ENCODE measurements around the gene NSMCE1. TPM values are rescaled to one million over a fixed set of nuclear protein-coding genes. Genes with fewer than 3 reads are reported as not detected.

Gene NSMCE1
- total RNA-seq, 1 experiment from 2014 or later, result 45.7 TPM

DNA sequence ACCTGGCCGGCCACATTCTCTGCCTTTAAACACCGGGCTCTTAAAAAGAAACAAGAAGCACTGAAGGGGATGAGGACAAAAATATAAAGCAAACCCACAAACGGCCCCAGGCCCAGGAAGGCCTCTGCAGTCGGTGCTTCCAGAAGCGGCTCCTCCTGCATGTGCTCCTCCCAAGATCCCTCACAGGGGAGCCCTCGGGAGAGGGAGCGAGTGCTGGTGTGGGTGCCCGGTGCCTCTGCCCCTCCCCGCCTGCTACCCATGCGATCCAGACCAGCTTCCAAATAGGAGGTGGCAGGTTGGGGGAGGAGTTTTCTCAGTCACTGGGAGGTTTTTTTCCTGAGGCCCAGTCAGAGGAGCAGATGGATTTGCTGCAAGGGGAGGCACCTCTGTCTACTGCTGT lies 49.4 kb downstream of the NSMCE1 start:
- ChIA-PET CTCF (no interaction called here), POLR2A (ENCODE audit: low non-redundant PET) (interaction anchor here (0.7 kb wide), 1 partner anchor 1756 kb away, joined by 3 read pairs; no protein-coding TSS in a partner anchor)
- DNase-seq (ENCODE audit: low spot score), result no peak
- no peak for TF ChIP-seq CTCF (conservative IDR thresholded peaks at IDR 0.05; ENCODE audit: low read depth, low read length)
- no peak for TF ChIP-seq EZH2 (IDR thresholded peaks at IDR 0.05; ENCODE audit: borderline replicate concordance, low read depth, low read length, poor library complexity, severe bottlenecking)
- no peak overlapping the region for H3K4me3 ChIP-seq (ENCODE audit: low read depth, low read length, poor library complexity, severe bottlenecking)
- intact Hi-C loops (cut with micrococcal nuclease; ENCODE audit: unreplicated experiment), result no loop called here
- no peaks in the 10 kb centered on the region for H3K36me3 ChIP-seq (ENCODE audit: insufficient read depth, low read length, poor library complexity, severe bottlenecking)
- H3K9me3 ChIP-seq (ENCODE audit: low read depth, low read length, poor library complexity, severe bottlenecking), result no peaks in the 10 kb centered on the region
- BruUV-seq (replicated peaks), result no TSS peak
- H3K27me3 ChIP-seq (replicated peaks; ENCODE audit: insufficient read depth, low read depth, low read length, poor library complexity), result no peaks in the 10 kb centered on the region
- no peak overlapping the region for H3K27ac ChIP-seq (ENCODE audit: low read depth, low read length, poor library complexity, severe bottlenecking)
- H3K4me1 ChIP-seq (ENCODE audit: insufficient read depth, low read length, poor library complexity, severe bottlenecking), result no peaks in the 10 kb centered on the region

DNA sequence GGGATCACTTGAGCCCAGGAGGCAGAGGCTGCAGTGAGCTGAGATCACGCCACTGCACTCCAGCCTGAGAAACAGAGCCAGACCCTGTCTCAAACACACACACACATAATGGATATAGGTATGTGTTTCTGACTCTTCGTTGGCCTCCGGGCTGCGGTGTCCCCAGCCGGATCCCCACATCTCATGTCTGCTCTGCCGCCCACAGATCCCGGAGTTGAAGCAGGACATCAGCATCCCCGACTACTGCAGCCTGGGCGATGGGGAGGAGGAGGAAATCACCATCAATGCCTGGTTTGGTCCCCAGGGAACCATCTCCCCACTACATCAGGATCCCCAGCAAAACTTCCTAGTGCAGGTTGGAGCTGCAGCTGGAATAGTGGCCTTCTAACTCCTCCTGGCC lies 49.8 kb downstream of the NSMCE1 start:
- ChIA-PET POLR2A (ENCODE audit: low non-redundant PET) (no interaction called here), CTCF (no interaction called here)
- no peak for TF ChIP-seq CTCF (conservative IDR thresholded peaks at IDR 0.05; ENCODE audit: low read depth, low read length)
- TF ChIP-seq EZH2 (IDR thresholded peaks at IDR 0.05; ENCODE audit: borderline replicate concordance, low read depth, low read length, poor library complexity, severe bottlenecking), result no peak
- Histone ChIP-seq H3K4me3 (ENCODE audit: low read depth, low read length, poor library complexity, severe bottlenecking) (no peak overlapping the region), H3K27ac (ENCODE audit: low read depth, low read length, poor library complexity, severe bottlenecking) (no peak overlapping the region), H3K4me1 (ENCODE audit: insufficient read depth, low read length, poor library complexity, severe bottlenecking) (no peaks in the 10 kb centered on the region), H3K9me3 (ENCODE audit: low read depth, low read length, poor library complexity, severe bottlenecking) (no peaks in the 10 kb centered on the region), H3K27me3 (replicated peaks; ENCODE audit: insufficient read depth, low read depth, low read length, poor library complexity) (no peaks in the 10 kb centered on the region), H3K36me3 (ENCODE audit: insufficient read depth, low read length, poor library complexity, severe bottlenecking) (no peaks in the 10 kb centered on the region)
- no TSS peak for BruUV-seq (replicated peaks)
- intact Hi-C loops (cut with micrococcal nuclease; ENCODE audit: unreplicated experiment), result no loop called here
- no peak for DNase-seq (ENCODE audit: low spot score)

DNA sequence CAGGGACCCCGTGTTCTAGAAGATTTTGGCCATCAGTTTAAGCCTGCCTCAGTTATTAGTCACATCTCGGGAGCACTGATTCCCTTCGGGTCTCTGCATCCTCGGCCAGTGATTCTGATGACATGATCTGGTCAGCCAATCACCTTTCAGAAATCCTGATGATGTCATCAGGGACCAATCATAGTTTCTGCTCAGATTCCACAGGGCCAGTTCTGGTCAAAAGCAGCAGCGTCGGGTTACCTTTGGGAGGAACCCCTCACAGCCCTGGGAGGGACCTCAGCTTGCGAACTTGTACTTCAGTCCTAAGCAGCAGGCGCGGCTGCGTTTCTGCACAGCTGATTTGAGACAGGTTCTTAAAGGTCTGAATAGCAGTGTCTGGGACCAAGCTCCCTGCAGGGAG lies 51.3 kb downstream of the NSMCE1 start:
- TF ChIP-seq CTCF (conservative IDR thresholded peaks at IDR 0.05; ENCODE audit: low read depth, low read length) (no peak), EZH2 (IDR thresholded peaks at IDR 0.05; ENCODE audit: borderline replicate concordance, low read depth, low read length, poor library complexity, severe bottlenecking) (no peak)

More for the DNA sequence above, 51.3 kb downstream of the NSMCE1 start:
- Histone ChIP-seq H3K4me3 (ENCODE audit: low read depth, low read length, poor library complexity, severe bottlenecking) (no peak overlapping the region), H3K9me3 (ENCODE audit: low read depth, low read length, poor library complexity, severe bottlenecking) (no peaks in the 10 kb centered on the region), H3K4me1 (ENCODE audit: insufficient read depth, low read length, poor library complexity, severe bottlenecking) (no peaks in the 10 kb centered on the region), H3K36me3 (ENCODE audit: insufficient read depth, low read length, poor library complexity, severe bottlenecking) (no peaks in the 10 kb centered on the region), H3K27me3 (replicated peaks; ENCODE audit: insufficient read depth, low read depth, low read length, poor library complexity) (no peaks in the 10 kb centered on the region), H3K27ac (ENCODE audit: low read depth, low read length, poor library complexity, severe bottlenecking) (no peak overlapping the region)
- CTCF ChIA-PET, result no interaction called here
- POLR2A ChIA-PET (ENCODE audit: low non-redundant PET), result no interaction called here
- no peak for DNase-seq (ENCODE audit: low spot score)
- intact Hi-C loops (cut with micrococcal nuclease; ENCODE audit: unreplicated experiment), result no loop called here
- BruUV-seq (replicated peaks), result no TSS peak

Measured in A673 (cell line).